ENCODE data around the gene AGAP1. TPM values are rescaled to one million over a fixed set of nuclear protein-coding genes. Genes with fewer than 3 reads are reported as not detected.

AGAP1 gene
- total RNA-seq, 4 donors from 2014 or later, result 5.3 to 30.6 (median 19.2) TPM

DNA sequence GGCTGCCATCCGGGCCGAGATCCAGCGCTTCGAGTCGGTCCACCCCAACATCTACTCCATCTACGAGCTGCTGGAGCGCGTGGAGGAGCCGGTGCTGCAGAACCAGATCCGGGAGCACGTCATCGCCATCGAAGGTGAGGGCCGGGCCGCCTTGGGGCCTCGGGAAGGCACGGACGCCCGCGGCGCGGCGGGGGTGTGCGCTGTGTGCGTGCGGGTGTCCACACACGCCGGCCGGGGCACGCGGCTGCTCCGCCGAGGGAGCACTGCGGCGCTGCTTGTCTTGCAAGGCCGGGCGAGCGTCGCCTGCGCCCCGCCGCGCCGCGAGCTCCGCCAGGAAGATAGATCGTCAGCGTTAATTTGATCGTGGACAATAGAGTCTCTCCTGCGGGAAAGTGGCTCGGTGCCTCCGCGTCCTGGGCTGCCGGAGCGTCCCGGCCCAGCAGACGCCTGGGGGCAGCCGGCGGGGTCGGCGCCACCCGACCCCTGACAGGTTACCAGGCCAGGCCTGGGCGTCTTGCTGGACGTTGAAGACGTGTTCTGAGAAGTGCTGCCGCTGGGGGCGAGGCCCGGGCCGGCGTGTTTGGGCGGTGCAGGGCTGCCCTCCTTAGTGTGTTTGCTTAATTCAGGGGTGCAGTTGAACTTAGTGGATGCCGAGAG, 1.0 kb downstream of the AGAP1 start:
- H3K9me3 ChIP-seq, result no peaks in the 10 kb centered on the region
- peak overlapping the region; percentile 43 to 66 for H3K4me3 ChIP-seq
- DNase-seq, result peak; percentile 31 to 36
- TF ChIP-seq, protein P1, sequence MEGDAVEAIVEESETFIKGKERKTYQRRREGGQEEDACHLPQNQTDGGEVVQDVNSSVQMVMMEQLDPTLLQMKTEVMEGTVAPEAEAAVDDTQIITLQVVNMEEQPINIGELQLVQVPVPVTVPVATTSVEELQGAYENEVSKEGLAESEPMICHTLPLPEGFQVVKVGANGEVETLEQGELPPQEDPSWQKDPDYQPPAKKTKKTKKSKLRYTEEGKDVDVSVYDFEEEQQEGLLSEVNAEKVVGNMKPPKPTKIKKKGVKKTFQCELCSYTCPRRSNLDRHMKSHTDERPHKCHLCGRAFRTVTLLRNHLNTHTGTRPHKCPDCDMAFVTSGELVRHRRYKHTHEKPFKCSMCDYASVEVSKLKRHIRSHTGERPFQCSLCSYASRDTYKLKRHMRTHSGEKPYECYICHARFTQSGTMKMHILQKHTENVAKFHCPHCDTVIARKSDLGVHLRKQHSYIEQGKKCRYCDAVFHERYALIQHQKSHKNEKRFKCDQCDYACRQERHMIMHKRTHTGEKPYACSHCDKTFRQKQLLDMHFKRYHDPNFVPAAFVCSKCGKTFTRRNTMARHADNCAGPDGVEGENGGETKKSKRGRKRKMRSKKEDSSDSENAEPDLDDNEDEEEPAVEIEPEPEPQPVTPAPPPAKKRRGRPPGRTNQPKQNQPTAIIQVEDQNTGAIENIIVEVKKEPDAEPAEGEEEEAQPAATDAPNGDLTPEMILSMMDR (IDR thresholded peaks at IDR 0.05), result no peak
- TF ChIP-seq POLR2A (IDR thresholded peaks at IDR 0.05), result no peak
- H3K4me1 ChIP-seq, result peaks cover 0 to 19% of the 10 kb centered on the region in 2 donors
- peak overlapping the region in 1 of 2 donors; percentile 29 for H3K27ac ChIP-seq
- H3K27me3 ChIP-seq, result no peaks in the 10 kb centered on the region
- no peaks in the 10 kb centered on the region for H3K36me3 ChIP-seq
- intact Hi-C loops (cut with DNase I; ENCODE audit: low total_unique reads), result no loop called here

- H3K4me3 ChIP-seq, result peak overlapping the region; percentile 43 to 66
- no peaks in the 10 kb centered on the region for H3K9me3 ChIP-seq
- H3K27me3 ChIP-seq, result no peaks in the 10 kb centered on the region
- intact Hi-C loops (cut with DNase I; ENCODE audit: low total_unique reads), result no loop called here
- DNase-seq, result no peak
- peaks cover 0 to 19% of the 10 kb centered on the region in 2 donors for H3K4me1 ChIP-seq
- TF ChIP-seq POLR2A (IDR thresholded peaks at IDR 0.05), result no peak
- TF ChIP-seq, protein P1 (IDR thresholded peaks at IDR 0.05), result no peak
- H3K36me3 ChIP-seq, result no peaks in the 10 kb centered on the region
- H3K27ac ChIP-seq, result no peak overlapping the region
These were observed 1.8 kb downstream of the AGAP1 start for GRCh38 chr2:235495373-235496238.

GRCh38 chr2:235496239-235496621, 2.4 kb downstream of the AGAP1 start:
- Histone ChIP-seq H3K27me3 (no peaks in the 10 kb centered on the region), H3K36me3 (no peaks in the 10 kb centered on the region), H3K4me3 (no peak overlapping the region), H3K4me1 (peaks cover 0 to 19% of the 10 kb centered on the region in 2 donors), H3K9me3 (no peaks in the 10 kb centered on the region), H3K27ac (no peak overlapping the region)
- intact Hi-C loops (cut with DNase I; ENCODE audit: low total_unique reads), result no loop called here
- no peak for DNase-seq
- TF ChIP-seq POLR2A (IDR thresholded peaks at IDR 0.05), result no peak

DNA sequence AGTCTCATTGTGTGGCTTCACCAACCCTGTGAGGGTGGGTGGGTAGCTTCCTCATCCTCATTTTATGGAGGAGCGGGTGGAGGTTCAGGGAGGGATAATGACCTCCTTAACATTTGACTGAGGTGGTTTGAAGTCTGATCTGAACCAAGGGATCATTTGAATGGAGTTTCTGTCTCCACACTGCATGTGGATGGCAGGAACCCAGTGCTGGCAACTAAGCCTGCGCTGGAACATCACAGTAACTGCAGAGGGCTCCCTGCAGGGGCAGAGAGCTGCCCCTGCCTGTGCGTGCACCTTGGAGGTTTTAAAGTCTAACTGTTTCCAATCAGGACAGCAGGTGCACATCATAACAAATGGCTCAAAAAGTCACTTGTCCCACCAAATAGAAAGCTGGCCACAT, 3.3 kb downstream of the AGAP1 start:
- Histone ChIP-seq H3K4me1 (peaks cover 0 to 19% of the 10 kb centered on the region in 2 donors), H3K9me3 (no peaks in the 10 kb centered on the region), H3K36me3 (no peaks in the 10 kb centered on the region), H3K27ac (no peak overlapping the region), H3K27me3 (no peaks in the 10 kb centered on the region), H3K4me3 (no peak overlapping the region)
- no peak for TF ChIP-seq POLR2A (IDR thresholded peaks at IDR 0.05)
- TF ChIP-seq, protein P1 (IDR thresholded peaks at IDR 0.05), result no peak
- intact Hi-C loops (cut with DNase I; ENCODE audit: low total_unique reads), result no loop called here
- DNase-seq, result no peak

GRCh38 chr2:235498541-235498940, 4.7 kb downstream of the AGAP1 start:
- Histone ChIP-seq H3K27ac (no peak overlapping the region), H3K4me3 (no peak overlapping the region), H3K27me3 (no peaks in the 10 kb centered on the region), H3K36me3 (no peaks in the 10 kb centered on the region), H3K9me3 (no peaks in the 10 kb centered on the region), H3K4me1 (peaks cover 0 to 13% of the 10 kb centered on the region in 2 donors)
- intact Hi-C loops (cut with DNase I; ENCODE audit: low total_unique reads), result no loop called here
- TF ChIP-seq, protein P1 (IDR thresholded peaks at IDR 0.05), result no peak
- no peak for TF ChIP-seq POLR2A (IDR thresholded peaks at IDR 0.05)
- no peak for DNase-seq

Data from uterus (tissue), 4 donors.